ENCODE results near the gene RPS6KA4. TPM values are rescaled to one million over a fixed set of nuclear protein-coding genes. Genes with fewer than 3 reads are reported as not detected.
A peak's percentile ranks its signal among the peaks of the same experiment; 100 is the strongest.

Gene RPS6KA4
- total RNA-seq, 4 donors from 2014 or later: 23.7 to 34.3 (median 26.2) TPM

- no peak for DNase-seq (ENCODE audit: low spot score in 2 of 2)
- 57 to 58% methylated on average over 22 to 27 of the region's 29 CpGs for WGBS, 2 donors
- H3K36me3 ChIP-seq: no peaks in the 10 kb centered on the region
- peak overlapping the region in 1 of 4 donors; percentile 66 for H3K27ac ChIP-seq
- H3K4me1 ChIP-seq: peaks cover 0 to 30% (median 9%) of the 10 kb centered on the region in 4 donors
- H3K4me3 ChIP-seq: peak overlapping the region in 3 of 4 donors; percentile 2 to 46 (median 34)
- no peaks in the 10 kb centered on the region for H3K27me3 ChIP-seq
- TF ChIP-seq EP300 (IDR thresholded peaks at IDR 0.05) (no peak), POLR2A (IDR thresholded peaks at IDR 0.05) (no peak)
- TF ChIP-seq, protein P1, sequence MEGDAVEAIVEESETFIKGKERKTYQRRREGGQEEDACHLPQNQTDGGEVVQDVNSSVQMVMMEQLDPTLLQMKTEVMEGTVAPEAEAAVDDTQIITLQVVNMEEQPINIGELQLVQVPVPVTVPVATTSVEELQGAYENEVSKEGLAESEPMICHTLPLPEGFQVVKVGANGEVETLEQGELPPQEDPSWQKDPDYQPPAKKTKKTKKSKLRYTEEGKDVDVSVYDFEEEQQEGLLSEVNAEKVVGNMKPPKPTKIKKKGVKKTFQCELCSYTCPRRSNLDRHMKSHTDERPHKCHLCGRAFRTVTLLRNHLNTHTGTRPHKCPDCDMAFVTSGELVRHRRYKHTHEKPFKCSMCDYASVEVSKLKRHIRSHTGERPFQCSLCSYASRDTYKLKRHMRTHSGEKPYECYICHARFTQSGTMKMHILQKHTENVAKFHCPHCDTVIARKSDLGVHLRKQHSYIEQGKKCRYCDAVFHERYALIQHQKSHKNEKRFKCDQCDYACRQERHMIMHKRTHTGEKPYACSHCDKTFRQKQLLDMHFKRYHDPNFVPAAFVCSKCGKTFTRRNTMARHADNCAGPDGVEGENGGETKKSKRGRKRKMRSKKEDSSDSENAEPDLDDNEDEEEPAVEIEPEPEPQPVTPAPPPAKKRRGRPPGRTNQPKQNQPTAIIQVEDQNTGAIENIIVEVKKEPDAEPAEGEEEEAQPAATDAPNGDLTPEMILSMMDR (IDR thresholded peaks at IDR 0.05): no peak
- no peaks in the 10 kb centered on the region for H3K9me3 ChIP-seq
These were observed 15.9 kb upstream of the RPS6KA4 start for GRCh38 chr11:64342869-64343745.

DNA sequence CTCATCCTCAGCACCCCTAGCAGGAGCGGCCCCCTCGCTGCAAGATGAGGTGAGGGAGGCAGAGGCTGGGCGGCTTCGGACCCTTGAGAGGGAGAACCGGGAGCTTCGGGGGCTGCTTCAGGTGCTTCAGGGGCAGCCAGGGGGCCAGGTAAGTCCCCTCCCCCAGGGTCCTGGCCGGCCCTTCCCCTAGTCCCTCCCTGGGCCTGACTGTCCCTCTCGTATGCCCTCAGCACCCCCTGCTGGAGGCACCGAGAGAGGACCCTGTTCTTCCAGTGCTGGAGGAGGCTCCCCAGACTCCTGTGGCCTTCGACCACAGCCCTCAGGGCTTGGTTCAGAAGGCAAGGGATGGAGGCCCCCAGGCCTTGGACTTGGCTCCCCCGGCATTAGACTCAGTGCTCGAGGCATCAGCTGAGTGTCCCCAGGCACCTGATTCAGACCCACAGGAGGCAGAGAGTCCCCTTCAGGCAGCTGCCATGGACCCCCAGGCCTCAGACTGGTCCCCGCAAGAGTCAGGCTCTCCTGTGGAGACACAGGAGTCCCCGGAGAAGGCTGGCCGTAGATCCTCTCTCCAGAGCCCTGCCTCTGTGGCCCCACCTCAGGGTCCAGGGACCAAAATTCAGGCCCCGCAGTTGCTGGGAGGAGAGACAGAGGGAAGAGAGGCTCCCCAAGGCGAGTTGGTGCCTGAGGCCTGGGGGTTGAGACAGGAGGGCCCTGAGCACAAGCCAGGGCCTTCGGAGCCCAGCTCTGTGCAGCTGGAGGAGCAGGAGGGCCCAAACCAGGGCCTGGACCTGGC is 15.0 kb upstream of the RPS6KA4 start:
- no peaks in the 10 kb centered on the region for H3K27me3 ChIP-seq
- DNase-seq (ENCODE audit: low spot score in 2 of 2): no peak
- H3K4me3 ChIP-seq: no peak overlapping the region
- no peak overlapping the region for H3K27ac ChIP-seq
- H3K9me3 ChIP-seq: no peaks in the 10 kb centered on the region
- TF ChIP-seq EP300 (IDR thresholded peaks at IDR 0.05): no peak
- TF ChIP-seq, protein P1 (IDR thresholded peaks at IDR 0.05): peak in 1 of 5 experiments; percentile 7
- H3K36me3 ChIP-seq: no peaks in the 10 kb centered on the region
- WGBS, 2 donors: 78 to 87% methylated on average over 14 to 16 of the region's 18 CpGs
- H3K4me1 ChIP-seq: peaks cover 0 to 30% (median 9%) of the 10 kb centered on the region in 4 donors

- no peak for DNase-seq (ENCODE audit: low spot score in 2 of 2)
- no peaks in the 10 kb centered on the region for H3K36me3 ChIP-seq
- TF ChIP-seq EP300 (IDR thresholded peaks at IDR 0.05) (no peak), POLR2A (IDR thresholded peaks at IDR 0.05) (no peak)
- TF ChIP-seq, protein P1 (IDR thresholded peaks at IDR 0.05): no peak
- no peak overlapping the region for H3K4me3 ChIP-seq
- H3K27ac ChIP-seq: no peak overlapping the region
- no peaks in the 10 kb centered on the region for H3K9me3 ChIP-seq
- H3K27me3 ChIP-seq: no peaks in the 10 kb centered on the region
- 88 to 94% methylated on average over 28 of the region's 28 CpGs for WGBS, 2 donors
- H3K4me1 ChIP-seq: peaks cover 0 to 30% (median 6%) of the 10 kb centered on the region in 4 donors
These were observed 14.2 kb upstream of the RPS6KA4 start for GRCh38 chr11:64344787-64345186.

DNA sequence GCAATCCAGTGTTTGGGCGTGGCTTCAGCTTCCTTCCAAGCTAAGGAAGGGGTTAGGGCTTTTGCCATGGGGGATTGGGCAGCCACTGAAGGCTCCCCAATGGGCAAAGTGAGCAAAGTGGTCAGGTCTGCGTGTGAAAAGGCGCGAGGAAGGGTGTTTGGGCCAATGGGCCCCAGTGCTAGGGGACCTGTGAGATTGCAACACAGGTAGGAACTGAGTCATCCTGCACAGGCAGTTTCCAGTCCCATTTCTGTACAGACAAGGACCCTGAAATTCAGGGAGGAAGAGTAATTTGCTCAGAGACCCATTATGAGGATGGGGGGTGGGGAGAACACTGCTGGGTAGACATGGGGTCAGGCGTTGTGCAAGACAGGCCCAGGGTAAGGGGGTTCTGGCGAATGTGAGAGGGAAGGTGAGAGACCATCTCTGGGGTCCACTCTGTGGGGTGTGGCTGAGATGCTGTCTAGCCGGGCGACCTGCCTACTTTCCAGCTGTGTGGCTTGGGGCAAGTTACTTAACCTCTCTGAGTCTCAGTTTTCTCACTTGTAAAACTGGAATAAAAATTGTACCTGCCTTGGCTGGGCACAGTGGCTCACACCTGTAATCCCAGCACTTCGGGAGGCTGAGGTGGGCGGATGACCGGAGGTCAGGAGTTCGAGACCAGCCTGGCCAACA is 11.6 kb upstream of the RPS6KA4 start:
- no peaks in the 10 kb centered on the region for H3K9me3 ChIP-seq
- DNase-seq (ENCODE audit: low spot score in 2 of 2): no peak
- no peaks in the 10 kb centered on the region for H3K36me3 ChIP-seq
- H3K27ac ChIP-seq: no peak overlapping the region
- TF ChIP-seq, protein P1 (IDR thresholded peaks at IDR 0.05): no peak
- TF ChIP-seq EP300 (IDR thresholded peaks at IDR 0.05): no peak
- no peak for TF ChIP-seq POLR2A (IDR thresholded peaks at IDR 0.05)
- 88 to 91% methylated on average over 8 to 12 of the region's 12 CpGs for WGBS, 2 donors
- peaks cover 0 to 13% (median under 1%) of the 10 kb centered on the region in 4 donors for H3K4me1 ChIP-seq
- H3K27me3 ChIP-seq: no peaks in the 10 kb centered on the region
- no peak overlapping the region for H3K4me3 ChIP-seq

Measured in tibial nerve (tissue), 4 donors.